GM18861 (cell line): ENCODE results near the gene ANXA5.
"Not testable (repeated sequence)": the region's sequence is repeated elsewhere in the genome, so short reads cannot be mapped to it uniquely, and the experiment has no call there.

Source experiments
- ATAC-seq: cut with Tn5 transposase; IDR thresholded peaks from one replicate; pipeline ENCODE4 v1.9.1; 2021; ENCODE audit not compliant: unreplicated experiment

The ANXA5 gene

GRCh38 chr4:121679951-121680350 lies 16.8 kb downstream of the ANXA5 start:
- no peak for ATAC-seq

DNA sequence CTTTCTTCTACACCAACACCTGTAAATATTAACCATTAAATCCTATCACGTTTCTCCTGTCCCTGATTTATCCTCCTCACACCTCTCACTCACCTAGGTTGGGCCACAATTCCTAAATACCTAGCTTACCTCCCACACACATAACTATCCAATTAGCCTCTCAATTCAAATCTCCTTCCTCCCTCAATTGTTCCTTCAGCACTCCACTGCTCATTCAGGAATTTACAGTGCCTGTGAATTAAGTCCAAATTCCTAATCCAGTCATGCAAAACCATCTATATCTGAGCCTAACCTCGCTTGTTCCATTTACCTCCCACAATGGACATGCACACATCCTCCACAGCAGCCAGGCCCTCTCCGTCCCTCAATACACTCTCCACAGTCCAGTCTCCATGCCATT lies 17.5 kb downstream of the ANXA5 start:
- ATAC-seq = no peak

- ATAC-seq = no peak
Observed at GRCh38 chr4:121677524-121677923, 19.3 kb downstream of the ANXA5 start.

- no peak for ATAC-seq
Observed at GRCh38 chr4:121676345-121677075, 20.3 kb downstream of the ANXA5 start.

DNA sequence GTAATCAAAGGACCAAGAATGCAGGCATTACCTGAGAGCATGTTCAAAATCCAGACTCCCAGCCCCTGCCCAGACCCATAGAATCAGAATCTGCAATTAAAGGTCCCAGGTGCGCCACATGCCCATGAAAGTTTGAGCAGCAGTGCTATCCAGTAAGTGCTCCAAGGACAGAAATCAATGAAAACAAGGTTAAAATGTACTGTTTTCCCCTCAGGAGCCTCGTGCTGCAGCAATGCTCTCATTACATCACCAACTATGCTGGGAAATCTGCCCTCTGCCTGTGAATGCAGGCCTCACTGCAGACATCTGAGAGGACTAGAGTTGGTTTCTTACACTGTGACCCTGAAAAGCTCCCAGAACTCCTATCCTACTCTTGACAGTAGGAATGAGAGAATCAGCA lies 21.1 kb downstream of the ANXA5 start:
- no peak for ATAC-seq

DNA sequence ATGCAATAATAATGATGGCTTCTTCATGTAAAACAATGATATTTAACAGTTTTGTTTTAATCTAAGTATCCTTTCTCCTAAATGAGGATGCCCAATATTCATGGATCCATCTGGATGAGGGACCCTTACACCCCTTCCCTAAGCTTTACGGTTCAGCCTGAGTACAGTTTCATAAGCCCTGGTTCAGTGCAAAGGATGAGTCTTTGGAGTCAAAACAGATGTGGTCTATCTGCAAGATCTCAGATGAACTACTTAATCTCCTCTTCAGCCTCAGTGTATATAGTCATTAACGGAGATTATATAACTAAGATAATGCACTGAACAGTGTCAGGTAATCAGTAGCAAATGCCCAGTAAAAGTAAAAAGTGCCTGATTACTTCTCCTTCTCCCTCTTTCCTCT lies 22.1 kb downstream of the ANXA5 start:
- no peak for ATAC-seq

GRCh38 chr4:121674191-121674590 lies 22.6 kb downstream of the ANXA5 start:
- no peak for ATAC-seq

DNA sequence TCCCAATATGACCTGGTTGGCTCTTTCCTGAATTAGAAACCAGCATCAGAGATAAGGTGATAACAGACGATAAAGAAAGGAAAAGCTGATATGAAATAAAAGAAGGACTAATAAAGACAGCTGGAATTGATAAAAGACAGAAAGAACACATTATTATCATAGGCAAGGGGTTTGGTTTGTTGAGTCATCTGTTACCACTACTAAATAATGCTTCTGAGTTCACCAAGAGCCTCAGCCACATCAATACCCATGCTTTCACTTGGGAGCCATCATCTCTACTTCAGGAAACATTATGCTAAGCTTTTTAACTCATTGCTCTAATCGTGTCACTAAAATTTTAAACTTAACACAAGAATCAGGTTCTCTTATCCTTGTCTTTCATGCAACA lies 27.6 kb downstream of the ANXA5 start:
- ATAC-seq = no peak

- ATAC-seq = no peak
Observed at GRCh38 chr4:121668368-121669162, 28.2 kb downstream of the ANXA5 start.

DNA sequence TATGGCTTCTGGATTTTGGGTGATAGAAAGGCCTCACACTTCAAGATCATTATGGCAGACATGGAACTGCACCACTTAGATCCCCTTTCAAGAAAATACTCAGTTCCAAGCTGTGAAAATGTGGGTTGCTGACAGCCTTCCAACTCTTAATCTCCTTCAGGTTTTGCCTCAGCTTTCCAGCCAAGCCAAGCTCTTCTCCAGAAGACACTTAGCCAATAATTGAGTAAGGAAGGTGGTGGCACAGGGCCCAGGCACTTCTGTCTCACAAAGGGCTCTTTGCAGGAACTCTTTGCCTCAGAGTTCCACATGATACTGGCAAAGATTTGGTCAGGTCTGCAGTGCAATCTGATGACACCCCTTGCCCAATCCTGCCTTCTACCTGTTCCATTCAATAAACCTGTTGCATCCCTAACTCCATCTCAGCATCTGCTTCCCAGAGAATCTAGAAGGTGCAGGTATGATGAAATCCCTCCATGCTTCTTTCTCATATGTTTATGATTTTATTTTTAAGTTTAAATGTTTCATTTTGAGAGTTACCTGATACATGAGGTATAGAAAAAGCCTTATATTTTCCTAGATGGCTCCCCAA lies 30.6 kb downstream of the ANXA5 start:
- ATAC-seq = no peak

GRCh38 chr4:121665371-121665770 lies 31.4 kb downstream of the ANXA5 start:
- ATAC-seq = no peak

DNA sequence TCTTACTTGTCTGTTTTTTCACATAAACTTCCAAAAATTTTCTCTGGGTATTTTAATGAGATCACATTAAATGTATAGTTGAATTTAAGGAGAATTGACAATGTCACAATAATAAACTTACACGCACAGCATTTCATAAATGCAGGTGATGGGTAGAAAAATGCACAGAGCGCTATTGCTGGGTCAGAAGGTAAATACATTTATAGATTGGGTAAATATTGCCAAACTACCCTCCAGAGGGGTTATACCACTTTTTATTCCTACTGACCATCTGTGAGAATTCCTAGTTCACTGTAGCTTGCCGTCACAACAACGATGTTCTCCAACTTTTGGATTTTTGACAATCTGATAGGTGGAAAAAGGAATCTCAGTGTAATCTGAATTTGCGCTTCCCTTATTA lies 34.6 kb downstream of the ANXA5 start:
- no peak for ATAC-seq

GRCh38 chr4:121660175-121660933 lies 36.4 kb downstream of the ANXA5 start:
- not testable (repeated sequence) for ATAC-seq

DNA sequence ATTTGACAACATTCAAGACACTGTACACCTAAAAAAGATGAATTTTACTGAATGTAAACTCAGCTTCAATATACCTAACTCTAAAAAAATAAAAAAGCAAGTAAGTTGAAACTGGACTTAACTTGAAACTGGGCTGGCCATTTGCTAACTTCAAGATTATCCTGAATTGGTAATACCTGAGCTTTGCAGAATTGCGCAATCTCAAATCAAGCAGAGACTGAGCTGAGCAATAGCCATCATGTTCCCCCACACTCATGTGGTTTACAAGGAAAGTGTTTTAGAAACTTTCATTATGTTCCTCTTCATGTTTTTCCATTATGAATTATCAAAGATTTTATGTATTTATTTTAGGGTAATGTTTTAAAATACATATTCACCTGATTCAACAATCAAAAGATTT lies 38.7 kb downstream of the ANXA5 start:
- ATAC-seq = no peak

- no peak for ATAC-seq
Observed at GRCh38 chr4:121656269-121656641, 40.5 kb downstream of the ANXA5 start.

DNA sequence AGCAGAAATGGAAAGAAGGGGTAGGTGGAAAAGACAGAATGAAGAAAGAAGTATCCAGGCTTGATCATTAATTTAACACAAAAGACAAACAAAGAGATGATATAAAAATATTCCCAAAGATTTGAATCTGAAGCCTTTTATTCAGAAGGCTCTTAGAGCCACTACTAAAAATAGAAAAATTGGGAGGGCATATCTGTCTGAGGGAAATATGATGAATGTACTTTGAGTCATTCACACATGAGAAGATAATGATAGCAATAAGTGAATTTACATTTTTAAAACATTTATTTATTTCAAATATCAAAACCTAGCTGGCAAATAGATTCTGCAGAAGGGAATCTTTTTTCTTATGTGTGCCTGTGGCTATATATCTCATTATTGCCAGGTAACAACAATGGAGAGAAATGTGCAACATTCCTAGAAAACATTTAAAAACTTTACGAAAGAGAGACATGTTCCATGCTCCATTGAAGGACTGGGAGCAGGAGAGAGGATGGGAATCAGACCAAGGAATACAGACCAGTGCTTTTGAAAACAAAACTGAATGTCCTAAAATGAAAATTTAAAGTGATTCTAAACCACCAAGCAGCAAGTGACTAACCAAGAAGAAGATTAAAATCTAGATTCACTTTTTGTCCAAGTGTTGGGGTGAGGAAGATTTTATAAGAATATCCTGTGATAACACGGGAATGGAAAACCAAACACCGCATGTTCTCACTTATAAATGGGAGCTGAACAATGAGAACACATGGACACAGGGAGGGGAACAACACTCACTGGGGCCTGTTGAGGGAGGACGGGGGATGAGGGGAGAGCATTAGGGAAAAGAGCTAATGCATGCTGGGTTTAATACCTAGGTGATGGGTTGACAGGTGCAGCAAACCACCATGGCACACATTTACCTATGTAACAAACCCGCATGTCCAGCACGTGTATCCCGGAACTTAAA lies 41.2 kb downstream of the ANXA5 start:
- ATAC-seq = no peak

DNA sequence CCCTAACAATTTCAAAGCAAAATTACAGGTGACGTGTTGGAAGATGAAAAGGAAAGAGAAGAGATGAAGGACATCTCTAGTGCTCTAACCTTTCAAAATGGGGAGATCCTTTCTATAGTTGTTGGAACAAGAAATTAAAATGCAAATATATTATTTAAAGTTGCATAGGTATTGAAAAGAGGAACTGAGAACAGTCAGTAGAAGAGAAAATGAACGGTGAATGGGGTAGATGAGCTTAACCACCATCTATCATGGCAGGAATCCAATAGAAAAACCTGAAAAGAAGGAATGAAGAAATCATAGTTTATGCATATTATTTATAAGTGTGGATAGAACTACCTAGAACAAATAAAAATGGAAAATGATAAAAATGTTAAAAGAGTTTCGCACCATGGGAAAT lies 42.0 kb downstream of the ANXA5 start:
- peak; percentile 90 for ATAC-seq

- ATAC-seq = no peak
Observed at GRCh38 chr4:121653986-121654385, 42.8 kb downstream of the ANXA5 start.

DNA sequence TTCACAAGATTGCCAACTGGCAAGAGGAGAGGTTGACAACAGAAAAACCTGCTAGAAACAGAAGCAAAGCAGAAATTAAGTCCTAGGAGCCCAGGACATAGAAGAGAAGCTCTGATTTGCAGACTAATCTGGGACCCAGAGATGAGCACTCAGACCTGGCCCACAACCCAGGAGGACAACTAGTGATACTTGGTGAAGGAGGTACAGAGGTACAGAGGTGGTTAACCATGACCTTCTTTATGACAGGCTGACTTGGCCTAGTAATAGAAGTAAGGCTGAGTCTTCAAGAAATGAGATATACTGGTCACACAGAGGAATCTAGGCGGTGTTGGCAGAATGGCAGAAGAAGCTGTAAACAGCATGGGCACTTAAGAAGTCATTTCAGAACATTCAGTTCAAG lies 43.6 kb downstream of the ANXA5 start:
- no peak for ATAC-seq

DNA sequence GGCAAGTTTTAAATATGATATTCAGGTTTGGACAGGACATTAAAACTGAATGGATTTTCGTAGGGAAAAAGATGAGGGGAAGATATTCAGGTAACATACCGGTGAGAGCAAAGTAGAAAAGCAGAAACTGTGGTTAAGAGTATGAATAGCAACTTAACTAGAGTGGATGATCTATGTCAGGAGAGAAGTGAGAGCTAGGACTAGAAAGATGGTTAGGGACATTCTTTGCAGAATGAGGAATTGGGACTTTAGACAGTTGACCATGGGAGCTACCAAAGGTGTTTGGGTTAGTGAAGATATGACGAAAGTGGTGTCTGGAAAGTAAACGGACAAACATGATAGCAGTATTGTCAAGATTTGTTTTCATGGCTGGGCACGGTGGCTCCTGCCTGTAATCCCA lies 45.2 kb downstream of the ANXA5 start:
- no peak for ATAC-seq
